HepG2 (cell line): ENCODE measurements around the gene DUS1L. TPM values are rescaled to one million over a fixed set of nuclear protein-coding genes. Genes with fewer than 3 reads are reported as not detected.

Experiments used
- ATF7-NPFF ChIP-seq: sonication (generic); formaldehyde crosslinking; IDR thresholded peaks from 2 replicates; pipeline ENCODE4 v1.8.1; 2023; ENCODE audit warnings: mild to moderate bottlenecking, low read depth, missing genetic modification reagents, moderate library complexity
- DNMT1 ChIP-seq: sonication (generic); formaldehyde crosslinking; IDR thresholded peaks from 2 replicates; pipeline ENCODE4 v1.5.1; 2020; ENCODE audit warnings: mild to moderate bottlenecking, missing genetic modification reagents
- FOXA3 ChIP-seq: IDR thresholded peaks from 2 replicates; pipeline ENCODE4 v1.6.1; 2016; ENCODE audit warnings: missing genetic modification reagents, missing compliant biosample characterization
- HOXA5 ChIP-seq: sonication (generic); formaldehyde crosslinking; IDR thresholded peaks from 2 replicates; pipeline ENCODE4 v1.4.0; 2020; ENCODE audit warnings: missing genetic modification reagents
- KDM5A ChIP-seq: fragments of 200-600 bp; sonication (generic); IDR thresholded peaks from 2 replicates; pipeline ENCODE4 v1.7.0; 2018; ENCODE audit warnings: antibody characterized with exemption, mild to moderate bottlenecking, low read length, borderline replicate concordance
- MIER2 ChIP-seq: IDR thresholded peaks from 2 replicates; pipeline ENCODE4 v1.6.1; 2016; ENCODE audit warnings: missing biosample characterization, missing genetic modification reagents
- NFATC3 ChIP-seq: sonication (generic); formaldehyde crosslinking; IDR thresholded peaks from 2 replicates; pipeline ENCODE4 v1.5.1; 2020; ENCODE audit warnings: mild to moderate bottlenecking, missing genetic modification reagents
- PCBP1 ChIP-seq: fragments of 200-400 bp; formaldehyde crosslinking; IDR thresholded peaks from 2 replicates; pipeline ENCODE4 v1.6.1; 2017; ENCODE audit warnings: mild to moderate bottlenecking, low read depth, low read length, borderline replicate concordance
- SRSF4 ChIP-seq: fragments of 200-400 bp; formaldehyde crosslinking; IDR thresholded peaks from one replicate; pipeline ENCODE4 v1.6.1; 2018; ENCODE audit warnings: mild to moderate bottlenecking, low read depth, low read length, moderate library complexity; ENCODE audit not compliant: poor library complexity, severe bottlenecking
- ZFP82 ChIP-seq: sonication (generic); formaldehyde crosslinking; IDR thresholded peaks from 2 replicates; pipeline ENCODE4 v1.5.1; 2020; ENCODE audit warnings: mild to moderate bottlenecking, missing genetic modification reagents, borderline replicate concordance
- ZNF282 ChIP-seq: fragments of 450-650 bp; IDR thresholded peaks from 2 replicates; pipeline ENCODE4 v1.6.1; 2018; ENCODE audit not compliant: partially characterized antibody
- ZNF343 ChIP-seq: sonication (generic); formaldehyde crosslinking; IDR thresholded peaks from 2 replicates; pipeline ENCODE4 v1.4.0; 2020; ENCODE audit warnings: mild to moderate bottlenecking, missing genetic modification reagents
- ZNF616 ChIP-seq: sonication (generic); formaldehyde crosslinking; IDR thresholded peaks from 2 replicates; pipeline ENCODE4 v1.5.0; 2020; ENCODE audit warnings: low read depth, mild to moderate bottlenecking, missing genetic modification reagents
- ZNF839 ChIP-seq: sonication (generic); formaldehyde crosslinking; IDR thresholded peaks from 2 replicates; pipeline ENCODE4 v1.4.0; 2020; ENCODE audit warnings: missing genetic modification reagents, mild to moderate bottlenecking, borderline replicate concordance
- polyA plus RNA-seq, 8 experiments: library from polyadenylated mRNA; depleted of rRNA in 3 of 8; stranded (reverse) in 7 of 8; unstranded in 1 of 8; fragments of >200 nt; fragmentation: Illumina TruSeq in 4 of 8; extraction: Trizol in 4 of 8; gene quantifications; 2 replicates each; pipeline versions ENCODE4 v1.2.1 to v1.2.3, GENCODE V29; 2011 to 2016; ENCODE audit warnings: low read depth in 4 of 8, missing spikeins in 1 of 8, mixed read lengths in 1 of 8; ENCODE audit not compliant: insufficient read depth in 1 of 8
- total RNA-seq, 5 experiments: library from RNA; depleted of rRNA; stranded (reverse); fragments of >200 nt; fragmentation: Illumina TruSeq; extraction: Trizol; gene quantifications; 2 replicates each; pipeline ENCODE4 v1.2.3, GENCODE V29; 2016; ENCODE audit warnings: low read depth in 1 of 5
- TF ChIP-seq, protein P1 (sequence below): sonication (generic); formaldehyde crosslinking; IDR thresholded peaks from 2 replicates; pipeline ENCODE4 v1.4.0; 2020; ENCODE audit warnings: missing genetic modification reagents
- TF ChIP-seq, protein P2 (sequence below): sonication (generic); formaldehyde crosslinking; IDR thresholded peaks from 2 replicates; pipeline ENCODE4 v1.5.0; 2020; ENCODE audit warnings: mild to moderate bottlenecking, low read depth, missing genetic modification reagents, borderline replicate concordance
- TF ChIP-seq, protein P3 (sequence below): sonication (generic); formaldehyde crosslinking; IDR thresholded peaks from 2 replicates; pipeline ENCODE4 v1.4.0; 2020; ENCODE audit warnings: missing genetic modification reagents
- TF ChIP-seq, protein P4 (sequence below): sonication (generic); formaldehyde crosslinking; IDR thresholded peaks from 2 replicates; pipeline ENCODE4 v1.5.0; 2020; ENCODE audit warnings: missing genetic modification reagents, mild to moderate bottlenecking, borderline replicate concordance
- TF ChIP-seq, protein P5 (sequence below): IDR thresholded peaks from 2 replicates; pipeline ENCODE4 v1.6.1; 2016; ENCODE audit warnings: missing compliant biosample characterization, missing genetic modification reagents, borderline replicate concordance
- TF ChIP-seq, protein P6 (sequence below): sonication (generic); formaldehyde crosslinking; IDR thresholded peaks from 2 replicates; pipeline ENCODE4 v1.4.0; 2020; ENCODE audit warnings: mild to moderate bottlenecking, missing genetic modification reagents

DUS1L gene
- total and polyA plus RNA-seq, 2 of the 13 experiments (the other 11 are each of a cell fraction or from before 2014, with no cell fraction given), result 81.0 to 109 TPM

DNA sequence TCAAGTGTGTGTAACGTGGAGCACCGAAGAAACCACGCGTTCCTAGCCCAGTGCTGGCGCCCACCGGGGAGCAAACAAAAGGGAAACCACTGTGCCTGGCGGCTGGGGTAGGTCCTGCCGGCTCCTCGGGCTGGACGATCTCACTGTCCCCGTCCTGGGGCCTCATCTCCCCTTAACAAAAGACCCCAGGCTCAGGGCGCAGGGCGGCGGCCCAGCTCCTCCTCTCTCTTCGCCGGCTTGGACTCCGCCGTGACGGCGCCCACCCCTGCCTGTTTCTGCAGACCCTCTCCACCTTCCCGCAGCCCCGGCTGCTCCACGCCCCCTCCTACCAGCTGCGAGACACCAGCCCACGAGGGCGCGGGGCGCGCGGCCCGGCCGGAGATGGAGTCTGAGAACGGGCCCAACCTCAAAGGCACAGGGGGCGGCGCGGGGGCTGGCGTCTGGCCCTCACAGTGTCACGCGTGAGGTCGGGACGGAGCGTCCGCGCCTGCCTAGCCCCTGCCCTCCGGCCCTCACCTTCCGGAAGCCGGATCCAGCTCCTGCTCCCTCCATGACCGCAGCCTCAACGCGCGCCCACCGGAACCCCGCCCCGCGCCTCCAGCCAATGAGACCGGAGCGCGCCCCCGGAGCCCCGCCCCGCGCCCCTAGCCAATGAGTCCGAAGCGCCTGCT lies 43.2 kb downstream of the DUS1L start, which contains the start of gene CENPX (continued):
- TF ChIP-seq NFATC3 (CRISPR knock-in tag) (no peak), ZNF343 (peak; percentile 68; the same call in 1 of the 2 replicates), ZNF282 (no peak), PCBP1 (peak; percentile 77; the same call in 1 of the 2 replicates), ZNF616 (CRISPR knock-in tag) (peak; percentile 38; the same call in 1 of the 2 replicates), MIER2 (CRISPR knock-in tag) (no peak), FOXA3 (CRISPR knock-in tag) (no peak), ZNF839 (CRISPR knock-in tag) (no peak), KDM5A (no peak; the same call in 1 of the 2 replicates), ATF7-NPFF (peak; percentile 22; the same call in 1 of the 2 replicates), DNMT1 (CRISPR knock-in tag) (0 out of 2 replicates have a peak, but pooled peaks have one; percentile 58), SRSF4 (no peak), HOXA5 (CRISPR knock-in tag) (peak; percentile 86), ZFP82 (CRISPR knock-in tag) (0 out of 2 replicates have a peak, but pooled peaks have one; percentile 57)
- TF ChIP-seq, protein P1, sequence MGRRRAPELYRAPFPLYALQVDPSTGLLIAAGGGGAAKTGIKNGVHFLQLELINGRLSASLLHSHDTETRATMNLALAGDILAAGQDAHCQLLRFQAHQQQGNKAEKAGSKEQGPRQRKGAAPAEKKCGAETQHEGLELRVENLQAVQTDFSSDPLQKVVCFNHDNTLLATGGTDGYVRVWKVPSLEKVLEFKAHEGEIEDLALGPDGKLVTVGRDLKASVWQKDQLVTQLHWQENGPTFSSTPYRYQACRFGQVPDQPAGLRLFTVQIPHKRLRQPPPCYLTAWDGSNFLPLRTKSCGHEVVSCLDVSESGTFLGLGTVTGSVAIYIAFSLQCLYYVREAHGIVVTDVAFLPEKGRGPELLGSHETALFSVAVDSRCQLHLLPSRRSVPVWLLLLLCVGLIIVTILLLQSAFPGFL (CRISPR knock-in tag), result no peak
- TF ChIP-seq, protein P2, sequence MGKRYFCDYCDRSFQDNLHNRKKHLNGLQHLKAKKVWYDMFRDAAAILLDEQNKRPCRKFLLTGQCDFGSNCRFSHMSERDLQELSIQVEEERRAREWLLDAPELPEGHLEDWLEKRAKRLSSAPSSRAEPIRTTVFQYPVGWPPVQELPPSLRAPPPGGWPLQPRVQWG (CRISPR knock-in tag), result no peak
- TF ChIP-seq, protein P3, sequence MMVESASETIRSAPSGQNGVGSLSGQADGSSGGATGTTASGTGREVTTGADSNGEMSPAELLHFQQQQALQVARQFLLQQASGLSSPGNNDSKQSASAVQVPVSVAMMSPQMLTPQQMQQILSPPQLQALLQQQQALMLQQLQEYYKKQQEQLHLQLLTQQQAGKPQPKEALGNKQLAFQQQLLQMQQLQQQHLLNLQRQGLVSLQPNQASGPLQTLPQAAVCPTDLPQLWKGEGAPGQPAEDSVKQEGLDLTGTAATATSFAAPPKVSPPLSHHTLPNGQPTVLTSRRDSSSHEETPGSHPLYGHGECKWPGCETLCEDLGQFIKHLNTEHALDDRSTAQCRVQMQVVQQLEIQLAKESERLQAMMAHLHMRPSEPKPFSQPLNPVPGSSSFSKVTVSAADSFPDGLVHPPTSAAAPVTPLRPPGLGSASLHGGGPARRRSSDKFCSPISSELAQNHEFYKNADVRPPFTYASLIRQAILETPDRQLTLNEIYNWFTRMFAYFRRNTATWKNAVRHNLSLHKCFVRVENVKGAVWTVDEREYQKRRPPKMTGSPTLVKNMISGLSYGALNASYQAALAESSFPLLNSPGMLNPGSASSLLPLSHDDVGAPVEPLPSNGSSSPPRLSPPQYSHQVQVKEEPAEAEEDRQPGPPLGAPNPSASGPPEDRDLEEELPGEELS (CRISPR knock-in tag), result no peak
- TF ChIP-seq, protein P4, sequence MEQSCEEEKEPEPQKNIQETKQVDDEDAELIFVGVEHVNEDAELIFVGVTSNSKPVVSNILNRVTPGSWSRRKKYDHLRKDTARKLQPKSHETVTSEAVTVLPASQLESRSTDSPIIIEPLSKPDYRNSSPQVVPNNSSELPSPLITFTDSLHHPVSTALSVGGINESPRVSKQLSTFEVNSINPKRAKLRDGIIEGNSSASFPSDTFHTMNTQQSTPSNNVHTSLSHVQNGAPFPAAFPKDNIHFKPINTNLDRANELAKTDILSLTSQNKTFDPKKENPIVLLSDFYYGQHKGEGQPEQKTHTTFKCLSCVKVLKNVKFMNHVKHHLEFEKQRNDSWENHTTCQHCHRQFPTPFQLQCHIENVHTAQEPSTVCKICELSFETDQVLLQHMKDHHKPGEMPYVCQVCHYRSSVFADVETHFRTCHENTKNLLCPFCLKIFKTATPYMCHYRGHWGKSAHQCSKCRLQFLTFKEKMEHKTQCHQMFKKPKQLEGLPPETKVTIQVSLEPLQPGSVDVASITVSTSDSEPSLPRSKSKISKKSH, result 0 out of 2 replicates have a peak, but pooled peaks have one; percentile 60
- TF ChIP-seq, protein P5, sequence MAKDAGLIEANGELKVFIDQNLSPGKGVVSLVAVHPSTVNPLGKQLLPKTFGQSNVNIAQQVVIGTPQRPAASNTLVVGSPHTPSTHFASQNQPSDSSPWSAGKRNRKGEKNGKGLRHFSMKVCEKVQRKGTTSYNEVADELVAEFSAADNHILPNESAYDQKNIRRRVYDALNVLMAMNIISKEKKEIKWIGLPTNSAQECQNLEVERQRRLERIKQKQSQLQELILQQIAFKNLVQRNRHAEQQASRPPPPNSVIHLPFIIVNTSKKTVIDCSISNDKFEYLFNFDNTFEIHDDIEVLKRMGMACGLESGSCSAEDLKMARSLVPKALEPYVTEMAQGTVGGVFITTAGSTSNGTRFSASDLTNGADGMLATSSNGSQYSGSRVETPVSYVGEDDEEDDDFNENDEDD (CRISPR knock-in tag), result no peak
- TF ChIP-seq, protein P6, sequence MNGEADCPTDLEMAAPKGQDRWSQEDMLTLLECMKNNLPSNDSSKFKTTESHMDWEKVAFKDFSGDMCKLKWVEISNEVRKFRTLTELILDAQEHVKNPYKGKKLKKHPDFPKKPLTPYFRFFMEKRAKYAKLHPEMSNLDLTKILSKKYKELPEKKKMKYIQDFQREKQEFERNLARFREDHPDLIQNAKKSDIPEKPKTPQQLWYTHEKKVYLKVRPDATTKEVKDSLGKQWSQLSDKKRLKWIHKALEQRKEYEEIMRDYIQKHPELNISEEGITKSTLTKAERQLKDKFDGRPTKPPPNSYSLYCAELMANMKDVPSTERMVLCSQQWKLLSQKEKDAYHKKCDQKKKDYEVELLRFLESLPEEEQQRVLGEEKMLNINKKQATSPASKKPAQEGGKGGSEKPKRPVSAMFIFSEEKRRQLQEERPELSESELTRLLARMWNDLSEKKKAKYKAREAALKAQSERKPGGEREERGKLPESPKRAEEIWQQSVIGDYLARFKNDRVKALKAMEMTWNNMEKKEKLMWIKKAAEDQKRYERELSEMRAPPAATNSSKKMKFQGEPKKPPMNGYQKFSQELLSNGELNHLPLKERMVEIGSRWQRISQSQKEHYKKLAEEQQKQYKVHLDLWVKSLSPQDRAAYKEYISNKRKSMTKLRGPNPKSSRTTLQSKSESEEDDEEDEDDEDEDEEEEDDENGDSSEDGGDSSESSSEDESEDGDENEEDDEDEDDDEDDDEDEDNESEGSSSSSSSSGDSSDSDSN (CRISPR knock-in tag), result peak; percentile 78
